ENCODE results near the gene PLAU.

DNA sequence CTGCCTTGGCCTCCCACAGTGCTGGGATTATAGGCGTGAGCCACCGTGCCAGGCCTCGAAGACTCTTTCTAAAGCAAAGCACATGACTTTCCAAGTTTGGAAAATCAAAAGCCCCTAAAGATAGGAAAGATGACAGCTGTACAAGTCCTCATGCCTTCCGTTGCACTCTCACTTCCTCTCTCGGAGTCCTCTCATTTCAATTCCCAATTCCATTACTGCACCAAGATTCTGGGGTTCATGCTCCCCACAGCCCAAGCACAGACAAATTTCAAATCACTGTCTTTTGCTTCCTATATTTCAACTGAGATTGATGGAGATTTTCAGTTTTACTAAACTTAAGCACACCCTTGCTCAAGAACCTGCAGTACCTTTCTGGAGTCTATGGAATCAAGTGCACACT is 10.9 kb upstream of the PLAU start:
- TF ChIP-seq, protein P1, sequence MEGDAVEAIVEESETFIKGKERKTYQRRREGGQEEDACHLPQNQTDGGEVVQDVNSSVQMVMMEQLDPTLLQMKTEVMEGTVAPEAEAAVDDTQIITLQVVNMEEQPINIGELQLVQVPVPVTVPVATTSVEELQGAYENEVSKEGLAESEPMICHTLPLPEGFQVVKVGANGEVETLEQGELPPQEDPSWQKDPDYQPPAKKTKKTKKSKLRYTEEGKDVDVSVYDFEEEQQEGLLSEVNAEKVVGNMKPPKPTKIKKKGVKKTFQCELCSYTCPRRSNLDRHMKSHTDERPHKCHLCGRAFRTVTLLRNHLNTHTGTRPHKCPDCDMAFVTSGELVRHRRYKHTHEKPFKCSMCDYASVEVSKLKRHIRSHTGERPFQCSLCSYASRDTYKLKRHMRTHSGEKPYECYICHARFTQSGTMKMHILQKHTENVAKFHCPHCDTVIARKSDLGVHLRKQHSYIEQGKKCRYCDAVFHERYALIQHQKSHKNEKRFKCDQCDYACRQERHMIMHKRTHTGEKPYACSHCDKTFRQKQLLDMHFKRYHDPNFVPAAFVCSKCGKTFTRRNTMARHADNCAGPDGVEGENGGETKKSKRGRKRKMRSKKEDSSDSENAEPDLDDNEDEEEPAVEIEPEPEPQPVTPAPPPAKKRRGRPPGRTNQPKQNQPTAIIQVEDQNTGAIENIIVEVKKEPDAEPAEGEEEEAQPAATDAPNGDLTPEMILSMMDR (IDR thresholded peaks at IDR 0.05) = no peak
- TF ChIP-seq EZH2 (IDR thresholded peaks at IDR 0.05) = no peak
- no peak for TF ChIP-seq EZH2phosphoT487 (IDR thresholded peaks at IDR 0.05)
